DND-41 (cell line): Measurements from ENCODE around the gene DLG2.

Source experiments
- ATAC-seq: fragments of 200-7000 bp; cut with Tn5 transposase; 3 replicates; pipeline ENCODE4 v1.9.1; 2021; ENCODE audit warnings: low read depth; ENCODE audit not compliant: insufficient read depth
- DNase-seq: peaks from one replicate; pipeline ENCODE4 v3.0.0-alpha.2; 2020
- H2AFZ ChIP-seq: 2 replicates; pipeline ENCODE4 v1.6.0; 2012; ENCODE audit warnings: low read depth, low read length
- H3K27ac ChIP-seq: 2 replicates; pipeline ENCODE4 v1.5.1; 2012; ENCODE audit warnings: low read length, inconsistent platforms
- H3K27me3 ChIP-seq: fragments of 200-600 bp; sonication (generic); 2 replicates; pipeline ENCODE4 v1.6.0; 2012; ENCODE audit warnings: low read length, mild to moderate bottlenecking, inconsistent platforms; ENCODE audit not compliant: insufficient read depth, poor library complexity
- H3K36me3 ChIP-seq: 2 replicates; pipeline ENCODE4 v1.5.1; 2012; ENCODE audit warnings: low read length, inconsistent platforms; ENCODE audit not compliant: insufficient read depth
- H3K4me1 ChIP-seq: 2 replicates; pipeline ENCODE4 v1.5.1; 2012; ENCODE audit warnings: mild to moderate bottlenecking, low read length; ENCODE audit not compliant: insufficient read depth
- H3K4me2 ChIP-seq: 2 replicates; pipeline ENCODE4 v1.6.0; 2012; ENCODE audit warnings: mild to moderate bottlenecking, moderate library complexity, low read length, inconsistent platforms; ENCODE audit not compliant: insufficient read depth
- H3K4me3 ChIP-seq, 2 experiments: fragments of 200-600 bp in 1 of 2; shearing (Covaris generic) in 1 of 2; 2 replicates each; pipeline ENCODE4 v1.5.1; 2012 to 2016; ENCODE audit warnings: inconsistent platforms in 2 of 2, low read length in 2 of 2, mild to moderate bottlenecking in 2 of 2, low read depth in 1 of 2, moderate library complexity in 1 of 2
- H3K79me2 ChIP-seq: 2 replicates; pipeline ENCODE4 v1.6.0; 2012; ENCODE audit warnings: low read length, inconsistent platforms; ENCODE audit not compliant: insufficient read depth
- H3K9ac ChIP-seq: 2 replicates; pipeline ENCODE4 v1.6.0; 2012; ENCODE audit warnings: low read depth, mild to moderate bottlenecking, inconsistent platforms, low read length, moderate library complexity
- H3K9me3 ChIP-seq: 2 replicates; pipeline ENCODE4 v1.5.1; 2012; ENCODE audit warnings: low read length, moderate library complexity, mild to moderate bottlenecking, inconsistent platforms; ENCODE audit not compliant: insufficient read depth, severe bottlenecking
- H4K20me1 ChIP-seq: 2 replicates; pipeline ENCODE4 v1.6.0; 2012; ENCODE audit warnings: low read length; ENCODE audit not compliant: insufficient read depth
- EZH2 ChIP-seq: IDR thresholded peaks from 3 replicates; pipeline ENCODE4 v1.6.1; 2012; ENCODE audit warnings: borderline replicate concordance, low read depth, mild to moderate bottlenecking, moderate library complexity, low read length, inconsistent platforms; ENCODE audit not compliant: severe bottlenecking
- TF ChIP-seq, protein P1 (sequence below): IDR thresholded peaks from 2 replicates; pipeline ENCODE4 v1.5.1; 2012; ENCODE audit warnings: borderline replicate concordance, low read length, moderate library complexity, mild to moderate bottlenecking; ENCODE audit not compliant: poor library complexity, severe bottlenecking; ENCODE audit errors: extremely low read depth

Gene DLG2

GRCh38 chr11:84514436-84514835 is 1112.7 kb downstream of the DLG2 start:
- no peaks in the 10 kb centered on the region for H3K9me3 ChIP-seq
- no peaks in the 10 kb centered on the region for H3K27me3 ChIP-seq
- no peak overlapping the region for H3K27ac ChIP-seq
- DNase-seq (no peak), ATAC-seq (no peak)
- no peaks in the 10 kb centered on the region for H3K36me3 ChIP-seq
- no peaks in the 10 kb centered on the region for H3K4me1 ChIP-seq
- H2AFZ ChIP-seq: no peak overlapping the region
- no peak overlapping the region for H3K4me3 ChIP-seq
- no peak overlapping the region for H3K9ac ChIP-seq
- TF ChIP-seq, protein P1, sequence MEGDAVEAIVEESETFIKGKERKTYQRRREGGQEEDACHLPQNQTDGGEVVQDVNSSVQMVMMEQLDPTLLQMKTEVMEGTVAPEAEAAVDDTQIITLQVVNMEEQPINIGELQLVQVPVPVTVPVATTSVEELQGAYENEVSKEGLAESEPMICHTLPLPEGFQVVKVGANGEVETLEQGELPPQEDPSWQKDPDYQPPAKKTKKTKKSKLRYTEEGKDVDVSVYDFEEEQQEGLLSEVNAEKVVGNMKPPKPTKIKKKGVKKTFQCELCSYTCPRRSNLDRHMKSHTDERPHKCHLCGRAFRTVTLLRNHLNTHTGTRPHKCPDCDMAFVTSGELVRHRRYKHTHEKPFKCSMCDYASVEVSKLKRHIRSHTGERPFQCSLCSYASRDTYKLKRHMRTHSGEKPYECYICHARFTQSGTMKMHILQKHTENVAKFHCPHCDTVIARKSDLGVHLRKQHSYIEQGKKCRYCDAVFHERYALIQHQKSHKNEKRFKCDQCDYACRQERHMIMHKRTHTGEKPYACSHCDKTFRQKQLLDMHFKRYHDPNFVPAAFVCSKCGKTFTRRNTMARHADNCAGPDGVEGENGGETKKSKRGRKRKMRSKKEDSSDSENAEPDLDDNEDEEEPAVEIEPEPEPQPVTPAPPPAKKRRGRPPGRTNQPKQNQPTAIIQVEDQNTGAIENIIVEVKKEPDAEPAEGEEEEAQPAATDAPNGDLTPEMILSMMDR: no peak
- no peak for TF ChIP-seq EZH2
- H3K79me2 ChIP-seq: no peaks in the 10 kb centered on the region
- no peak overlapping the region for H3K4me2 ChIP-seq
- H4K20me1 ChIP-seq: no peaks in the 10 kb centered on the region

- Histone ChIP-seq H3K27ac (no peak overlapping the region), H3K9me3 (no peaks in the 10 kb centered on the region), H3K4me1 (no peaks in the 10 kb centered on the region), H3K79me2 (no peaks in the 10 kb centered on the region), H3K4me3 (no peak overlapping the region), H3K4me2 (no peak overlapping the region), H4K20me1 (no peaks in the 10 kb centered on the region), H3K9ac (no peak overlapping the region), H3K36me3 (no peaks in the 10 kb centered on the region), H3K27me3 (no peaks in the 10 kb centered on the region), H2AFZ (no peak overlapping the region)
- DNase-seq: no peak
- TF ChIP-seq, protein P1: no peak
- TF ChIP-seq EZH2: no peak
- no peak for ATAC-seq
Measured at GRCh38 chr11:84503503-84503902, 1123.6 kb downstream of the DLG2 start.

- Histone ChIP-seq H4K20me1 (no peaks in the 10 kb centered on the region), H3K4me3 (no peak overlapping the region), H3K9me3 (no peaks in the 10 kb centered on the region), H3K27ac (no peak overlapping the region), H2AFZ (no peak overlapping the region), H3K4me2 (no peak overlapping the region), H3K36me3 (no peaks in the 10 kb centered on the region), H3K79me2 (no peaks in the 10 kb centered on the region), H3K9ac (no peak overlapping the region), H3K27me3 (no peaks in the 10 kb centered on the region), H3K4me1 (no peaks in the 10 kb centered on the region)
- no peak for TF ChIP-seq EZH2
- TF ChIP-seq, protein P1: no peak
- DNase-seq (no peak), ATAC-seq (no peak)
Measured at GRCh38 chr11:84501750-84502149, 1125.4 kb downstream of the DLG2 start.

DNA sequence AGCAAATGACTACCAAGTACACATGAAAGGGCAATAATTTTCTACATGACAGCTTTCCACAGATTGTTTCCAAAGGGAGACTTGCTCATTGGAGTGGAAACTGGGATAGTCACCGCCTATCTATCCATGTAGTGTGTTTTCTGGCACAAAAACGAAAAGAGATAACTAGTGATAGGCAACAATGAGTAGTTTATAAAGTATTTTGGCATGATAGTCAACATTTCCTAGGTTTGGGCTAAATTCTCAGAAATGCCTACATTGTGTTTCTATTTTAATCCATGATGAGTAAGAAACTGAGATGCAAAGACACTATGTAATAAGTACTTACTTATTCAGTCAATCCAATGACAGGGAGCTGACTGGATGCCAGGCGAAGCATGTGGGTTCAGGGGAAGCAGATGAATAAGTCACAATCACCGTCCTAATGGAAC is 1129.1 kb downstream of the DLG2 start:
- DNase-seq: no peak
- Histone ChIP-seq H3K4me2 (no peak overlapping the region), H3K4me1 (no peaks in the 10 kb centered on the region), H3K36me3 (no peaks in the 10 kb centered on the region), H3K9me3 (no peaks in the 10 kb centered on the region), H4K20me1 (no peaks in the 10 kb centered on the region), H3K4me3 (no peak overlapping the region), H3K27me3 (no peaks in the 10 kb centered on the region), H3K79me2 (no peaks in the 10 kb centered on the region), H2AFZ (no peak overlapping the region), H3K9ac (no peak overlapping the region), H3K27ac (no peak overlapping the region)
- TF ChIP-seq, protein P1: no peak
- no peak for TF ChIP-seq EZH2
- no peak for ATAC-seq
